NCI-H2227 treated with DMSO at 0.1 percent for 48 hours (cell line): ENCODE data around the gene NUP93.
"Not testable (repeated sequence)": the region's sequence is repeated elsewhere in the genome, so short reads cannot be mapped to it uniquely, and the experiment has no call there.

Source experiments
- DNase-seq: peaks from one replicate; lab custom pipeline; 2025; lab: John Stamatoyannopoulos, UW

Gene NUP93

GRCh38 chr16:56779906-56780305, 50.0 kb downstream of the NUP93 start:
- DNase-seq, result no peak

- DNase-seq, result no peak
These were observed 50.7 kb downstream of the NUP93 start for GRCh38 chr16:56780646-56781045.

GRCh38 chr16:56781528-56781961, 51.6 kb downstream of the NUP93 start:
- DNase-seq, result no peak

GRCh38 chr16:56783344-56783743, 53.4 kb downstream of the NUP93 start:
- DNase-seq, result no peak

GRCh38 chr16:56785317-56785716, 55.4 kb downstream of the NUP93 start:
- no peak for DNase-seq

- DNase-seq, result no peak
These were observed 57.2 kb downstream of the NUP93 start for GRCh38 chr16:56787167-56787566.

- DNase-seq, result no peak
These were observed 58.5 kb downstream of the NUP93 start for GRCh38 chr16:56788435-56788834.

GRCh38 chr16:56789360-56789759, 59.4 kb downstream of the NUP93 start:
- peak; percentile 11 for DNase-seq

- peak; percentile 10 for DNase-seq
These were observed 63.0 kb downstream of the NUP93 start for GRCh38 chr16:56792967-56793366.

- no peak for DNase-seq
These were observed 63.6 kb downstream of the NUP93 start for GRCh38 chr16:56793492-56793891.

GRCh38 chr16:56795011-56795410, 65.1 kb downstream of the NUP93 start:
- no peak for DNase-seq

- not testable (repeated sequence) for DNase-seq
These were observed 67.1 kb downstream of the NUP93 start for GRCh38 chr16:56797038-56797437.

- no peak for DNase-seq
These were observed 67.9 kb downstream of the NUP93 start for GRCh38 chr16:56797861-56798260.

GRCh38 chr16:56798955-56799354, 69.0 kb downstream of the NUP93 start:
- no peak for DNase-seq

- no peak for DNase-seq
These were observed 70.4 kb downstream of the NUP93 start for GRCh38 chr16:56800355-56800754.

- no peak for DNase-seq
These were observed 71.8 kb downstream of the NUP93 start for GRCh38 chr16:56801762-56802161.

GRCh38 chr16:56807011-56807675, 77.2 kb downstream of the NUP93 start:
- DNase-seq, result no peak

- DNase-seq, result not testable (repeated sequence)
These were observed 77.7 kb downstream of the NUP93 start for GRCh38 chr16:56807676-56808067.

- DNase-seq, result no peak
These were observed 81.0 kb downstream of the NUP93 start for GRCh38 chr16:56810954-56811353.

- not testable (repeated sequence) for DNase-seq
These were observed 81.7 kb downstream of the NUP93 start for GRCh38 chr16:56811602-56812001.

GRCh38 chr16:56812884-56813283, 83.0 kb downstream of the NUP93 start:
- no peak for DNase-seq

GRCh38 chr16:56814537-56815432, 84.9 kb downstream of the NUP93 start:
- DNase-seq, result no peak

GRCh38 chr16:56815721-56816120, 85.8 kb downstream of the NUP93 start:
- DNase-seq, result no peak
